Myocyte (in vitro differentiated cells): ENCODE results near the gene SLC35B1. TPM values are rescaled to one million over a fixed set of nuclear protein-coding genes. Genes with fewer than 3 reads are reported as not detected.

Experiments used
- DNase-seq: peaks from one replicate; pipeline ENCODE4 v3.0.0-alpha.2; 2012; ENCODE audit warnings: low read depth
- total RNA-seq: library from RNA; depleted of rRNA; stranded (reverse); fragments of >200 nt; gene quantifications from 2 replicates; pipeline ENCODE4 v1.2.3, GENCODE V29; 2014

SLC35B1 gene
- total RNA-seq, 1 donor from 2014 or later, result 88.3 TPM

GRCh38 chr17:49700960-49701359 is 6.8 kb downstream of the SLC35B1 start:
- no peak for DNase-seq

- DNase-seq, result no peak
Measured at GRCh38 chr17:49699966-49700575, 7.7 kb downstream of the SLC35B1 start.

DNA sequence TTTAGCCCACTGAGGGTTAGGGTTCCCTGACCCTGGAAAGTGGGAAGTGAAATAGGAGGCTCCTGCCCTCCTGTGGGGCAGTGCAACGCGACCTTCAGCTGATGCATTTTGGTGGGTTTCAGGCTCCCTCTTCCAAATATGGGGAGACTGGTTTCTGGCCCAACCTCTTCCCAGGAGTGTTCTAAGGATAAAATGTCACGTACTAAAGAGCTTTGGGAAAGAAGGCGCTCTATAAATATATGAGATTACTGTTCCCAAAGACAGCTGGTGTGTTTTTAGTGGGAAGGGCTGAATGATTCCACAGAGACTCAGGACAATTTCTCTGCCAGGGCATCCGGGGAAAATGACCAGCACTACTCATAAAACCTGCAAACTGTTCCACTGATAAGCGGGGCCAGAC is 9.8 kb downstream of the SLC35B1 start:
- DNase-seq, result peak; percentile 83

GRCh38 chr17:49696233-49696761 is 11.5 kb downstream of the SLC35B1 start:
- DNase-seq, result no peak

DNA sequence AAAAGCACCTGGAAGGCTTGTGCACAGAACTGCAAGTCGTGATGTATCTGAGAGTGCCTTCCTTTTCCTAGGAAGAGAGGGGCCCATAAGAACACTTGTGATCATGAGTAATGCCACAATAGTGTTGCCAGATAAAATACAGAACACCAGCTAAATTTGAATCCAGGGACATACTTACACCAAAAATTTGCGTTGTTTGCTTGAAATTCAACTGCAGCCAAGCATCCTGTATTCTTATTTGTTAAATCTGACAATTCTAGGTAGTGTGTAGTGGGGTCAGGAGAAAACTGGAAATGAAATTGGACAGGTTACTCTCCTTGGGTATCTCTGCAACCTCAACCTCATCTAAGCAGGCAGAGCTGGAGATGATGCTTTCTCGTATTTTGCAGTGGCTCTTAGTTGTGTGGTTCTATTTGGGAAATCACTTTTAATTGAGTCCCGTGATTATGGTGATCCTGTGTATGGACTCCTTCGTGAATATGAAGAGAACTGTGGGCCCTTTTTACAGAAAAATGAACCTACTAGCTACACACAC is 12.0 kb downstream of the SLC35B1 start:
- no peak for DNase-seq

DNA sequence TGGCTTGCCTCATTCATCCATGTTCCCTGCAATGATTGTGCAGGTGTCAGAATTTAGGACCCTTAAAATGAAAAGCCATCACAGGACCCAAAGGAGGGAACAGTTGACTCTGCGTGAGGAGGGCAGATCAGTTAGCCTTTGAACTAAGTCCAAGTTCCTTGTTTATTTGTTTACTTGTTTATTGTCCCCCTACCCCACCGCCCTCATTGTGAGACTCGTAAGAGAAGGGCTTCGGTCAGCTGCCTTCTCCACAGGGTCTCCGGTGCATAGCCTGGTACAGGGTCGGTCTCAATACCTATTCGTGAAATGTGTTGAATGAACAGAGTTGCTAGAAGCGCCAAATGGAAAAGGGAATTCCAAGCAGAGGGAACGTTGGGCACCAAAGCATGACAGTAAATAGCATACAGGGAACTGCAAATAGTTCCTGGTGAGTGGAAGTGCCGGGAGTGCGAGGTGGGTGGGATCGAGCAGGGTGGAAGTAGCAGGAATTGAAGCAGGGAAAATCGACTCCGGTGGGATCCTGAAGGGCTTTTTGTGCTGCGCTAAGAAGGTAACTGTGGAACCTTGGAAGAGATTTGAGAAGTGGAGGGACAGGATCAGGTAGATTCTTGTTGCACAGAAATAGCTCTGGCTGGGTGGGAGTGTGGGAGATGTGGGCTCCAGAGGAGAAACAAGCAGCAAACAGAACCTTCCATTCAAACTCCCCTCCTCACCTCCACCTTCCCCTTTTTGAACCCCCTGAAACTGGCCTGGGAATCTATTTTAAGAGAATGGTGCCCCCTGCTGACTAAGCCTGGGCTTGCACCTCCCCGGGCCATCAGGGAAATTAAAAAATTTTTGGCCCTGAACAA is 12.7 kb downstream of the SLC35B1 start:
- peak; percentile 36 for DNase-seq

GRCh38 chr17:49692751-49693150 is 15.0 kb downstream of the SLC35B1 start:
- DNase-seq, result no peak

- DNase-seq, result no peak
Measured at GRCh38 chr17:49691677-49692191, 16.0 kb downstream of the SLC35B1 start.

- DNase-seq, result peak; percentile 74
Measured at GRCh38 chr17:49691086-49691676, 16.6 kb downstream of the SLC35B1 start.

DNA sequence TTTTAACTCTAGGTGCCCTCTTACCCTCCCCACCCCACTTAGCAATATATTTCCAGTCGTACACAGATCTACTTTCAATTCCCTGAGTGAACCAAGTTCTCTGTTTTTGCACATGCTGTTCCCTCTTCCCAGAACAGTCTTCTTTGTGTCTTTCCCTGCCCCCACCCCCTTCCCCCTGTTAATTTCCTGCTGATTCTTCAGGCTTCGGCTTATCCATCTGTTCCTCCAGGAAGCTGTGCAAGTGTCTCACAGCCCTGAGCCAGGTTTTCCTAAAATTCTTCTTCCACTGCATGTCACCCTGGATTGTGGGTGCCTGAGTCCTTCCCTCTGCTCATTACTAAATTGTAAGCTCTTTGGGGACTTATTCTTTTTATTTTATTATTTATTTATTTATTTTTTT is 17.5 kb downstream of the SLC35B1 start:
- no peak for DNase-seq

DNA sequence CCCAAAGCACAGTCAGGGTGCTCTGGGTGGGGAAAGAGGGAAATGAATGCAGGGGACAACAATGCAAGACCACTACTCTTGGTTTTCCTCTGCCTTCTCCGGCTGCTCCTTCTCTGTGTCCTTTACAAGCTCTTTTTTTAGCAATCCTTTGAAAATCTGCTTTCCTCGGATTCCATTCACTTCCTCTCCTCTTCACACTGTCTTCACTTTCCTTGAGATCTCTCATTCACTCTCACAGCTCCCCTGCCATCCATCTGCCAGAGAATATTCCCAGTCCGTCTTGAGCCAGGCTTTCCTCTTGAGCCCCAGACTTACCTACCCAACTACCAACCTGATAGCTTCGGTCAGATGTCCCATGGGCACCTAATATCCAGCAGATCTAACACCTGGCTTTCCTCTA is 18.9 kb downstream of the SLC35B1 start:
- no peak for DNase-seq

DNA sequence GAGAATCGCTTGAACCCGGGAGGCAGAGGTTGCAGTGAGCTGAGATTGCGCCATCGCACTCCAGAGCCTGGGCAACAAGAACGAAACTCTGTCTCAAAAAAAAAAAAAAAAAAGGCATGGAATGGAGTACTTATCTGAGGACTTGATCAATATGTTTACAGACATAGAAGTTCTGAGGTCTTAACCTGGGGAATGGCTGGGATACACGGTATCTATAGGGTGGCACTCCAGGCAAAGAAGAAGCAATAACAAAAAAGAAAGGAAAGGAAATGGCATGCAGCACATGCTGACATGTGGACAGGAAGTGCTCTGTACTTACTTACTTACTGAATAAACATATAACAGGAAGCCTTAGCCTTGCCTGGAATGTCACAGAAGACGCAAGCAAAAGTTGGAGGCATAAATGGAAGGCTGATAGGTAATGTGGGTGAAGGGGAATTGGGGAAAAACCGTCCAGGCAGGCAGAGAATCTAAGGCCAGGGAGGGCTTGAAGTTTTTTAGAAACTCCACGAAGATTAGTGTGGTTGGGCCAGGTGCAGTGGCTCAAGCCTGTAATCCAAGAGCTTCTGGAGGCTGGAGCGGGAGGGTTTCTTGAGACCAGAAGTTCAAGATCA is 19.8 kb downstream of the SLC35B1 start:
- no peak for DNase-seq

DNA sequence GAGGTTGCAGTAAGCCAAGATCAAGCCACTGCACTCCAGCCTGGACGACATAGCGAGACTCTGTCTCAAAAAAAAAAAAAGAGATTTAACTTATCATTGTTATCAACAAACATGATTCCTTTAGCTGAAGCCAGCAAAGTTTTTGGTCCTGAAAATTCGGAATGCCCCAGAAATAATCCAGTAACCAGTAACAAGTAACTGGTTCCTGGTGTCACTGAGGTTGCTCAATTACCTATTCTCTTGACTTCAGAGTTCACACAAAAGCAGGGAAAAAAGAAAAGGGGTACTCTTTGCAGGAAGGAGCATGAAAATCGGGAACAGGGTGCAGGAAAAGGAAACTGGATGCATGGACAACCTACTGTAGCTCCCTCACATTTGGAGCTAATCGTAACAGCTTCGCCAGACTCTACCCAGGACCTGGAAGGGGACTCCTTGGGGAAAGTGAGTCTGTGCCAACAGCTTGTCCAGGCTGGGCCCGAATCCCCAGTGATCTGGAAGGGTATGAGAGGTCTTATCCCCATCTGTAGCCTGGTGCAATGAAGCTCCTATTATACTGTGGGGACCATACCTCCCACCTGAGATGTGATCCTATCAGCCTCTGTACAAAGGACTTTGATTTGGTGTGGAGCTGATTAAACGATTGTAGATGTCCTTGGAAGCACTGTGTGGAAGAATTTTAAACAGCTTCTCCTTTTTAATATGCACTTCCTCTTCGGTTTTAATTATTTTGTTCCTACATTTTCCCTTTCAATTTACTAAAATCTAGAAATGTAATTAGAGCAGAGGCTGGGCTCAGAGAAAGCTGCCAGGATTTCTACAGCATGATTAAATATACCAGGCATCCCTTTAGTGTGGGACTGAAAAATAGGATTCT is 26.4 kb downstream of the SLC35B1 start:
- no peak for DNase-seq

GRCh38 chr17:49680314-49680713 is 27.4 kb downstream of the SLC35B1 start:
- DNase-seq, result no peak

GRCh38 chr17:49677933-49678847 is 29.6 kb downstream of the SLC35B1 start, which contains the start of gene SPOP:
Gene SPOP, minus strand, starts transcription at chr17:49678097. Its CDS starts 55,287 bp downstream, at chr17:49622810.
- peak; percentile 100 for DNase-seq

DNA sequence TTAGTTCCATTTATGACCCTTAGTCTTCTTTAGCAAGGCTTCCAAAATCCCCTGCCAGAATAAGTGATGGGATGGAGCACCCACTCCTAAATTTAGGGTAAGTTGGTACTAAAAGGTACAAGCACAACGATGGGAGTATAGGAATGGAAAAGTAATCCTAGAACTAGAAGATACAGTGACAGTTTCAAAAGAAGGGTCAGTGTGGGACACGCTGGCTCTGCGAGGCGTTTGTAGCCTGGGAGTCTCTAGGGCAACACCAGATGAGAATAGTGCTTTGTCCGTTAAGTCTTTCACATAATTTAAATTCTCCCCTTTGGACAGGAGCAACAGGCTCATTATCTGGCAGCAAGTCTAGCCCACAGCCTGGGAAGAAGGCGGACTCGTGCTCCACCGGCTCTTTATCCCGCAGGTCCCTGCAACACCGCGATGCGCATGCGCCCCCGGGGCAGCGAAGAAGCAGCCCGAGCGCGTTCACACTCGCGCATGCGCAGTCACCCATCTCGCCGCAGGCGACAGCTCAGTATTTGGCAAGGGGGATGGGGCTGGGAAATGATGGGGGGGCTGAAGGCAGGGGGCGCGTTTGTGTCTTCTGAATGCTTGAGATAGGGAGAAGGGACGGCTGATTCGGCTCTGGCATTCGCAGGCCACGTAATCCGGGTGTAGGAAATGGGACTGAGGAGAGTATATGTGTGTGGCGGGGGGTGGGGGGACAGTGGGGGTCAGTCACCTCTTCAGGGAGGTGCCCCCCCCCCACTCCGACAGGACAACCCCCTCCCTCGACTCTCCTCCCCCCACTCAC is 30.4 kb downstream of the SLC35B1 start:
- peak; percentile 96 for DNase-seq

GRCh38 chr17:49676276-49676868 is 31.4 kb downstream of the SLC35B1 start:
- DNase-seq, result peak; percentile 22

GRCh38 chr17:49674507-49674906 is 33.3 kb downstream of the SLC35B1 start:
- DNase-seq, result no peak
